Smooth muscle cell of the coronary artery (primary cell): ENCODE data around the gene NMNAT3. TPM values are rescaled to one million over a fixed set of nuclear protein-coding genes. Genes with fewer than 3 reads are reported as not detected.

Source experiments
- total RNA-seq: library from RNA; depleted of rRNA; stranded (reverse); fragments of >200 nt; gene quantifications from 2 replicates; pipeline ENCODE4 v1.2.3, GENCODE V29; 2014; ENCODE audit warnings: low replicate concordance

Gene NMNAT3
- total RNA-seq: 0.23 and 2.5 TPM in 2 replicates

DNA sequence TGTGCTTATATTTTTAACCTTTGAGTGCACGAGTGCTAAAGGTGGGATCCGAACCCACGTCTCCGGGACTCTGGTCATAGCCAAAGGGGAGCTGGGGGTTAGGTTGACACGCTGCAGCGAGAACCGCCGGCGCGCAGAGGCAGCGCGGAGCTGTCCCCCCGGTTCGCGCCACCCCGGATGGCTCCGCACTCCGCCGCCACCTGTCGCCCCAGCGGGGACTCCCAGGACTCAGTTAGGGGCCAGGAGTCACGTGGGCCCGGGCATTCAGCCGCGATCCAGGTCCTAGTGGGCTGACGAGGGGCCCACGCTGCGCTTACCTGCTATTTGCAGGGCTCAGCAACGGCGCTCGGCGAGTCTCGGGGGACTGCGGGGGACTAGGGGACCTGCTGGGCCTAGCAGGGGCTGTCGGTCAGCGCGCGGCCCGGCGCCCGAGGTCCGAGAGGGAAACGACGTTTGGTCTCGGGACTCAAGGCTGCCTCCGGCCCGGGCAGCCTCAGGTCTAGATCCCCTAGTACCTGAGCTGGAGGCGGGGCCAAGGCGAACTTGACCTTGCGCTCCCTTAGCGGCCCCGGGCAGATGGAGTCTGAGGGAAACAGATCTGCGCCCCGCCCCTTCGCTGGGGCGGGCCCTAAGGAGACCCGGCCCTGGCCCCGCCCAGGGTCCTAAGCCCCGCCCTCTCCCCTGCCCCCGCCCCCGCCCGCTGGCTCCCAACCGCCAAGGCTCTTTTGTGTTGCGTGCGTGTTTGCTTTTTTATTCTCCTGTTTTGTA is at the start of gene NMNAT3:
TSS of gene NMNAT3 (minus strand) at position 585 of the 768 bp plus-strand sequence. CDS start 50,248 bp downstream, outside the sequence.

Other genes with a start within 250 kb of the NMNAT3 start
- not detected in 2 replicates for gene RBP2, start 201.5 kb downstream of the NMNAT3 start, total RNA-seq
- 10.9 and 120 TPM in 2 replicates for gene RBP1, start 138.2 kb downstream of the NMNAT3 start, total RNA-seq